GM21526 (cell line): ENCODE data around the gene KLHL2.

Experiments
- ATAC-seq: cut with Tn5 transposase; IDR thresholded peaks from one replicate; pipeline ENCODE4 v1.9.1; 2021; ENCODE audit warnings: moderate library complexity; ENCODE audit not compliant: unreplicated experiment, low FRiP score

The KLHL2 gene

GRCh38 chr4:165360041-165360695, 152.8 kb downstream of the KLHL2 start:
- no peak for ATAC-seq

- no peak for ATAC-seq
Measured at GRCh38 chr4:165360985-165361670, 153.8 kb downstream of the KLHL2 start.

- no peak for ATAC-seq
Measured at GRCh38 chr4:165361810-165362209, 154.4 kb downstream of the KLHL2 start.

- no peak for ATAC-seq
Measured at GRCh38 chr4:165364452-165365080, 157.2 kb downstream of the KLHL2 start.

- ATAC-seq, result no peak
Measured at GRCh38 chr4:165367040-165367439, 159.7 kb downstream of the KLHL2 start.

GRCh38 chr4:165368114-165368513, 160.8 kb downstream of the KLHL2 start:
- ATAC-seq, result no peak

GRCh38 chr4:165368567-165368966, 161.2 kb downstream of the KLHL2 start:
- ATAC-seq, result no peak

- no peak for ATAC-seq
Measured at GRCh38 chr4:165369522-165369921, 162.2 kb downstream of the KLHL2 start.

GRCh38 chr4:165370530-165370929, 163.2 kb downstream of the KLHL2 start:
- no peak for ATAC-seq
